Measurements from ENCODE around the gene AFDN. TPM values are rescaled to one million over a fixed set of nuclear protein-coding genes. Genes with fewer than 3 reads are reported as not detected.
A peak's percentile ranks its signal among the peaks of the same experiment; 100 is the strongest.
"Not testable (repeated sequence)": the region's sequence is repeated elsewhere in the genome, so short reads cannot be mapped to it uniquely, and the experiment has no call there.

The AFDN gene
- total RNA-seq, 1 donor from 2014 or later, result 212 TPM

DNA sequence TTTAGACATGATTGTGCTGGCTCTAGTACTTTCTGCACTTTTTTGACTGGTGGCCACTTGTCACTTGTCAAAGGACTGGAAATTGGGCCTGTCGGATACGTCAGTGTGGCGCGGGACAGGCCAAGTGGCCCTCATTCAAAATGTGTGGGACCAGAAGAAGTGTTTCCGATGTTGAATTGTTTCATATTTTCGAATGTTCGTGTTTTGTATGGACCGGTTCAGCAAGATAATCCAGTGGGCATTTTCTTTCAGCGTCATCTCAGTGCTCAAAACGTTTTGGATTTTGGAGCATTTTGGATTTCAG is 174.3 kb downstream of the AFDN start:
- no peak for ATAC-seq

DNA sequence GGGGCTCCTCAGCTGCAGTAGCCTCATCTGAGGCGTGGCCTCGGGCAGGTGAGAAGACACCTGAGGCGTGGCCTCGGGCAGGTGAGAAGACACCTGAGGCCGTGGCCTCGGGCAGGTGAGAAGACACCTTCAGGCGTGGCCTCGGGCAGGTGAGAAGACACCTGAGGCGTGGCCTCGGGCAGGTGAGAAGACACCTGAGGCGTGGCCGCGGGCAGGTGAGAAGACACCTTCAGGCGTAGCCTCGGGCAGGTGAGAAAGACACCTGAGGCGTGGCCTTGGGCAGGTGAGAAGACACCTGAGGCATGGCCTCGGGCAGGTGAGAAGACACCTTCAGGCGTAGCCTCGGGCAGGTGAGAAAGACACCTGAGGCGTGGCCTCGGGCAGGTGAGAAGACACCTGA is 174.8 kb downstream of the AFDN start:
- DNase-seq (ENCODE audit: low spot score); intact Hi-C loops (cut with DNase I): not testable (repeated sequence)

More for the DNA sequence above, 174.3 kb downstream of the AFDN start:
- no peak for DNase-seq (ENCODE audit: low spot score)
- intact Hi-C loops (cut with DNase I), result no loop called here

DNA sequence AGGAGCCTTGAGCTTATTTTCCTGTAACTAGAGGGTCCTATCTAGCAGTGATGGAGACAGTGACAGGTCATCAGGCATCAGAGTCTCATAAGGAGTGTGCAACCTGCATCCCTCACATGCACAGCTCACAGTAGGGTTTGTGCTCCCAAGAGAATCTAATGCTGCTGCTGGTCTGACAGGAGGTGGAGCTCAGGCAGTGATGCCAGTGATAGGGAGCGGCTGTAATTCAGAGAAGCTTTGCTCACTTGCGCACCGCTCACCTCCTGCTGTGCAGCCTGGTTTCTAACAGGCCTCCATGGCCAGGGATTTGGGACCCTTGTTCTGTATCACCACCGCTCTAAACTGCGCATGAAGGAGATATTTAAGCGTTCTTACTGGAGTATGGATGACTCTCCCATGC is 176.1 kb downstream of the AFDN start:
- intact Hi-C loops (cut with DNase I), result no loop called here
- DNase-seq (ENCODE audit: low spot score) (no peak), ATAC-seq (no peak)

More for the DNA sequence above, 174.8 kb downstream of the AFDN start:
- not testable (repeated sequence) for ATAC-seq

DNA sequence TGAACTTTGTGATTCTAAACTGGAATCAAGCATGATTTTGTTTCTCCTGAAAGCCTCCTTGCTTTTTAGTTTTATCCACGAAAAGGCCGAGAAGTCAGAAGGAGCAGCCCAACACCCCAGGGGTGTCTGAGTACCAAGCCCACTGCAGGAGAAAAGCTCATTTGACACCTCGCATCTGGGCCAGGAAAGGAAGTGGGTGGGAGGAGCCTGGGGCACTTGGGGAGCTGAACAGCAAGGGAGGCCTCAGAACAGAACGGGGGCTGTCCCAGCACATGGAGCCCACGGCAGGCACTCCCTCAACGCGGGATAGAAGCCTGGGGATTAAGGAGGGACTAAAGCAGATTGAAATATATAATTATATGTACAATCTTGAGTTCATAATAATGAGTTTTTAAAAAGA is 177.3 kb downstream of the AFDN start:
- ATAC-seq (peak; percentile 27), DNase-seq (ENCODE audit: low spot score) (no peak)
- intact Hi-C loops (cut with DNase I), result no loop called here

DNA sequence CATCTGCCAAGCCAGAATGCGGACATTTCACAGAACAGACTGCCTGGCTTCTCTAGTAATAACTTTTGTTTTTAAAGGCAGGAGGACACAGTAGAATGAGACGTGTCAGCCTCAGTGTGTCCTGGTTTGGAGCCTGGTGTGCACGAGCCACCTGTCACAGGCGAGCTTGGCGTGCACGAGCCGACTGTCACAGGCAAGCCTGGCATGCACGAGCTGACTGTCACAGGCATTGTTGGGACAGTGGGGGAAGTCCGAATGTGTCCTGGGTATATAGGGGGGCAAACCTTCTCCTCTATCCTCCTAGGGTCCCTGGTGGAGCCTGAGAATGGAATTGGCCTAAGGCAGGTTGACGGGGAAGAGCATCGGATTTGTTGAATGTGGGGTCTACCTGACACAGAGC is 178.2 kb downstream of the AFDN start:
- ATAC-seq, result no peak
- intact Hi-C loops (cut with DNase I), result no loop called here
- no peak for DNase-seq (ENCODE audit: low spot score)

DNA sequence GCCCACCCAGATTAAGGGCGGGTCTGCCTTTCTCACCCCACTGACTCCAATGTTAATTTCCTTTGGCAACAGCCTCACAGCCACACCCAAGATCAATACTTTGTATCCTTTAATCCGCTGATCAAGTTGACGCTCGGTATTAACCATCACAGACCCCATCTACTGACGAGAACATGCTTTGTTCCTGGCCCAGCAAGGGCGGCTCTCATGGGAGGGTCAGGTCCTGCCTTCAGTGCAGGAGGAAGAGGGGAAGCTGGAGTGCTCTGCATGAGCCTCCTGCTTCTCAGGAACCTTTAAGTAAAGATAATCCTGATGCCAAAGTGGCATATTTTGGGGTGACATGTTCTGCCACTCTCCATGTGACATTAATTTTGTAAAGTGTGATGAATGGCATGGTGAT is 179.1 kb downstream of the AFDN start:
- intact Hi-C loops (cut with DNase I), result no loop called here
- ATAC-seq, result no peak
- no peak for DNase-seq (ENCODE audit: low spot score)

DNA sequence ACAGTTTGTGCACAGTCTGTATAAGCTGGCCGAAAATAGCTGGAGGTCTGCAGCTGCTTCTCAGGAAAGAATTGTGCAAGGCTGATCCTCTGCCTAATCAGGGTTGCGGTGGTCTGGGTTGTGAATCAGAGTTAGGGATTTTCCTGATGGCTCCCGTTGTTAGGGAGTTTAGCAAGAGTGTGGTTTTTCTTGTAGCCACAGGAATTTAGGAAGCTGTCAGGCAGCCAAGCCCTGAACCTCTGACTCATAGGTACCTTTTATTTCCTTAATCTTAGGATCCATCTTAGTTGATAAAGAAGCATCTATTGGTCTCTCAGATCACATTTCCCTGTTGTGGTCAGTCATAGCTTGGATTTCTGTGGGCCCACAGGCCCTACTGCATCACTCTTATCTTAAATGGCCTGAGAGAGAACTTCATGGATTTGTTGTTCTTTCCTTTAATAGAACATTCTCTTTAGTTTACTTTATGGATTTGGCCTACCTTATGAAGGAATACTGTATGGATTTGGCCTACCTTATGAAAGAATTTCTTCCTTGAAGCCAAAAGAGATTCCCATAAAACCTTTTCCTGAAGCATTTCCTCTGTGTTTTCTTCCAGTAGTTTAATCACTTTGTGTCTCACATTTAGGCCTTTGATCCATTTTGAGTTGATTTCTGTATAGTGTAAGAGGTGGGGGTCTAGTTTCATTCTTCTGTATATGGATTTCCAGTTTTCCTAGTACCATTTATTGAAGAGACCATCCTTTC is 181.1 kb downstream of the AFDN start:
- peak; percentile 87 for ATAC-seq
- DNase-seq (ENCODE audit: low spot score), result no peak
- intact Hi-C loops (cut with DNase I), result no loop called here

DNA sequence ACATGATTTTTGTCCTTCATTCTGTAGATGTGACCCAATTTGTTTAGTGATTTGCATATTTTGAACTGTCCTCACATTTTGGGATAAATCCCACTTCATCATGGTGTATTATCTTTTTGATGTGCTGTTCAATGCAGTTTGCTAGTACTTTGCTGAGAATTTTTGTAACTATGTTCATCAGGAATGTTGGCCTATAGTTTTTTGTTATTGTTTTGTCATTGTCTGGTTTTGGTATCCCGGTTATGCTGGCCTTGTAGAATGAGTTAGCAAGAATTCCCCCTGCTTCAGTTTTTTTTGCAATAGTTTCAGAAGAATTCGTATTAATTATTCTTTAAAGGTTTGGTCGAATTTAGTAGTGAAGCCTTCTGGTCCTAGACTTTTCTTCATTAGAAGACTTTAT is 182.6 kb downstream of the AFDN start:
- intact Hi-C loops (cut with DNase I), result no loop called here
- no peak for DNase-seq (ENCODE audit: low spot score)
- ATAC-seq, result no peak

DNA sequence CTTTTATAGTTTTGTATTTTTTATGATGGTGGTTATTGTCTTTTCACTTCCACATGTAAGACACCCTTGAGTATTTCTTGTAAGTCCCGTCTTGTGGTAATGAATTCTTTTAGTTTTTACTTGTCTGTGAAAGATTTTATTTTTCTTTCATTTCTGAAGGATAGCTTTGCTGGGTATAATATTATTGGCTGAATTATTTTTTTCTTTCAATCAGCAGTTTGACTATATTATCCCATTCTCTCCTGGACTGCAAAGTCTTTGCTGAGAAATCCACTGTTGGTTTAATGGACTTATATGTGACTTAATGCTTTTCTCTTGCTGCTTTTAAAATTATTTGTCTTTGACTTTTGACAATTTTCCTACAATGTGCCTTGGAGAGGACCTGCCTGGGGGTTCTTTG is 184.6 kb downstream of the AFDN start:
- intact Hi-C loops (cut with DNase I), result no loop called here
- DNase-seq (ENCODE audit: low spot score) (no peak), ATAC-seq (no peak)

DNA sequence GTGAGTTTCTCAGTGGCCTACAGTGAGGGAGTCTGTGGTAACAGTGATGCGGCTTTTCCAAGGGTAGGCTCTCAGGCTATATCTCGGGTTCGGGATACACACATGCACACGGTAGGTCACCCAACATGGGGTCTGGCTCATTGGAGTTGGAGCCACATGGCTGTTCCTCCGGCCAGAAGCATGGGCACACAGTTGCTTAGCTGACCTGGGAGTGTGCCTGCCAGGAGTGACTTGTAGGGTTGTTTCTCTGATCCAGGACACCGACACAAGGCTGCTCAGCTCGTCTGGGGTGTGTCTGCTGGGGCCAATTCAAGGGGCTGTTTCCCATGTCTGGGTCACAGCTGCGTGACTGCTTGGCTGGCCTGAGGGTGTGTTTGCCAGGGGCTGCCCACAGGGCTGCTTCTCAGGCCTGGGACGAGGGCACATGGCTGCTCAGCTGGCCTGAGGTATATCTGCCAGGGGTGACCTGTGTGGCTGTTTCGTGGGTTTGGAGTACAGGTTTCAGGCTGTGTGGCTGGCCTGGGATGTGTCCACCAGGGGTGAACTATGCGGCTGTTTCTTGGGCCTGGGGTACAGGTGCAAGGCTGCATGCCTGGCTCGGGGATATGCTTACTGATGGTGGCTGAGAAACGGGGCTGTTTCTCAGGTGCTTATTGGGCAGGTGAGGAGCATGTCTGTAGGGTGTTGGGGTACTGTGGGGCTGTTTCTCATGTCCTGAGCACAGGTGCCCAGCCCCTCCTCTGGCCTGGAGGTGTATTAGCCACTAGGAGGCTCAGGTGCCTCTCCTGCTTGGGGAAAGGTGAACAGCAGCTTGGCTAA is 185.9 kb downstream of the AFDN start:
- ATAC-seq, result no peak
- DNase-seq (ENCODE audit: low spot score), result peak; percentile 30
- intact Hi-C loops (cut with DNase I), result no loop called here

DNA sequence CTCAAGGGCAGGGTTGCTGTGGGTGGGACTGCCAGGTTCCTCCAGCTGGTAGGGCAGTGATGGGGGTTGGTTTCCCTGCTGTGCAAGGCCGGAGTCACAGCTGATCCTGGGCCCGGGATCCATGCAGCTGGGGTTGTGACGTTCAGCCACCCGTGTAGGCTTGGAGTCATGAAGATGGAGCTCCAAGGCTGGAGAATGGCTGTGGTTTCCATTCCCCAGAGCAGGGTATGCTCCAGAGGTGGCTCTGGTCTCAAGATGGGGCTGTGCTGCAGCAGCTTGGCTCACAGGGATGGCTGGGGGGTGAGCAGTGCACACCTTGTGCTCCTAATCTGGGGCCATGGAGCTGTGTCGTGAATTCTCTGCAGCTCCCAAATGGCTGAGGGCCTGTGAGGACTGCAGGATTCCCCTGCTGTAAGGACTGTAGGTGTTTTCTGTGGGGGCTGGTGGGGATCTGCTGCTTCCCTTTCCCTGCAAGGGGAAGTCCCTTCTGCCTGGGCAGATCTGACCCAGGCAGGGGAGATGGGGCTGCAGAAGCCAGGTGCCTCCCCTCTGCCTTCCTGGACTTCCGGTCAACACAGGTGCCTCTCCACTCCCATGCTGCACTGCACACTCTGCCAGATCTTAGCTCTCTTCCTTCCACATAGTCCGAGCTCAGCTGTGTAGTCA is 186.7 kb downstream of the AFDN start:
- DNase-seq (ENCODE audit: low spot score), result peak; percentile 47
- peak; percentile 5 for ATAC-seq
- intact Hi-C loops (cut with DNase I), result no loop called here

DNA sequence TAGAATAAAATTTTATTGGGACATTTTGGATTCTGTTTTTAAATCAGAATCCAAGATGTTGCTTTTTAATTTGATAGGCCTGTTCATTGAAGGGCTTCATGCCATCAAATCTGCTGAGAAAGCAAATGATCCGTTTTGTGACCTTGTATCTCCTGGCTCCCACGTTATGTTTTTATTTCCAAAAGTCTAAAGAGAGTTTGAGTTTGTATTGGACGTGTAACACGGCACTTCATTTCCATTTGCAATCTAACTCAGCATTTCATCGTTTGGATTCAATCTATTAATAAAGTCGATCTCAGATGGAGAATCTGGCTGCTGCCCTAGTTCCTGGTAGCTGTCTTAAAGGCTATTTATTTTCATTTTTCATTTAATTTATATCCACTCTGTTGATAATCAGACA is 187.7 kb downstream of the AFDN start:
- DNase-seq (ENCODE audit: low spot score), result no peak
- intact Hi-C loops (cut with DNase I), result no loop called here
- ATAC-seq, result peak; percentile 61

DNA sequence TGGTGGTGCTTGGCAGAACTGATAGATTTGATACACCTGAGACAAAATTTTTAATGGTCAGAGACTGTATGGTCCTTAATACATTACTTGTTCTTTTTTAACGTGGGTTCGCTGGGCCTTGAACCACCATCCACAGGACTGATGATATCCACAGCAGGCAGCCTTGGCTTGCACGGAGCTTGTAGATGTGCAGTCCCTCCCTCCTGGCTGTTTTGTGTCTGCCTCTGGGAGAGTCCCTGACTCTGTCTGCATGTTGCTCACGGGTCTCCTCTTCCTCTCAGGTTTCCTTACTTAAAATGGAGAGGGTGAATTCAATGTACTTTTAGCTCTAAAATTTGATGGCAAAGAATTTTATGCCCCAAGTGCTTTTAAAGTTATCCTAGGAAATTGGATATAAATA is 188.3 kb downstream of the AFDN start:
- ATAC-seq (no peak), DNase-seq (ENCODE audit: low spot score) (peak; percentile 33)
- intact Hi-C loops (cut with DNase I), result no loop called here

DNA sequence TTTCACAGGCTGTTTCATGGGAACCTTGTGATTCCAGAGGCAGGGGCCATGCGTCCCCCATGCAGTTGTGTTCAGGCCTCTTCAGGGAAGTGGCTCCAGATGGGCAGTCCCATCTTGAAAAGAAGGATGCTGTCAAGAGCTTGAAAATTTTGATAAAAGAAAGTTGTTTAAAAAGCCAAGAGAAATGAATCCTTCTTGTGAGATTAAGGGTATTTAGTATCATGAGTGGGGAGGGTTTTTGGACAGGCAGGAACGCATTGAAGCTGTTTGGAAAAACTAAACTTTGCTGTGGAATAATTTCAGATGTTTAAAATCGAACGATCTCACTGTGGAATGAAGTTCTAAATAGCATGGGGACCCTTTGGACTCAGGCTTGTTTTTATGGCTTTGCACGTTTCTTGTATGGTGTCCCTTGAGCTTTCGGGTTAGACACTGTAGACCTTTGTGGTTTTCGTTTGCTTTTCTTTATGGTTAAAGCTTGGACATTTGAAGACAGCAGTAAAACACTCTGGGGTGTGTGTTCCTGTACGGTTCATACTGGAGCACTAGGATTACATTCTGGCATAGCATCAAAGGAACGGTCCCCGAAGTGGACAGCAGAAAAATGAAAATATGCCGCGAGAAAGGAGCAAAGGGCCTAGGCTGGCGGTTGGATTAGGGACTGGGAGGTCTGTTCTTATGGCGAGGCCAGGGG is 188.9 kb downstream of the AFDN start:
- intact Hi-C loops (cut with DNase I), result no loop called here
- ATAC-seq, result peak; percentile 67
- DNase-seq (ENCODE audit: low spot score), result peak; percentile 54

DNA sequence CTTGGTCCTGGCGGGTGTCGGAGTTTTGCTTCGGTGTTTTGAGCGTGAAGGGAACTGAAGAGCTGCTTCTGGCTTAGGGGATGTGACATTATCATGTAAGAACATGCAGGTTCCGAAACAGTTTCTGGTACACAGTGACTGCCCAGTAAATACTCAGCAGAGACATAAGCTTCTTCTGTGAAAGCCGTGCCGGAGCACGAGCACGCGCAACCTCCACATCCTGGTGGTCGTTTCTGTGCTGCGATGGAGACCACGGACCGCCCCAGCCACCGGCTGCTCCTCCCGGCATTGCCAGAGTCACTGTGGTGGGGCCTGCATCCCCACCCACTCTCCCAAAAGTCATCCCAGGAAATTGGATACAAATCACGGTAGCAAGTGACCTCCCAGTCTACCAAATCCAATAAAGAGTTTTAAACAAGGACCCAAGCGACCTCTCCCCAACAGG is 189.5 kb downstream of the AFDN start:
- ATAC-seq (peak; percentile 50), DNase-seq (ENCODE audit: low spot score) (peak; percentile 48)
- intact Hi-C loops (cut with DNase I), result no loop called here

DNA sequence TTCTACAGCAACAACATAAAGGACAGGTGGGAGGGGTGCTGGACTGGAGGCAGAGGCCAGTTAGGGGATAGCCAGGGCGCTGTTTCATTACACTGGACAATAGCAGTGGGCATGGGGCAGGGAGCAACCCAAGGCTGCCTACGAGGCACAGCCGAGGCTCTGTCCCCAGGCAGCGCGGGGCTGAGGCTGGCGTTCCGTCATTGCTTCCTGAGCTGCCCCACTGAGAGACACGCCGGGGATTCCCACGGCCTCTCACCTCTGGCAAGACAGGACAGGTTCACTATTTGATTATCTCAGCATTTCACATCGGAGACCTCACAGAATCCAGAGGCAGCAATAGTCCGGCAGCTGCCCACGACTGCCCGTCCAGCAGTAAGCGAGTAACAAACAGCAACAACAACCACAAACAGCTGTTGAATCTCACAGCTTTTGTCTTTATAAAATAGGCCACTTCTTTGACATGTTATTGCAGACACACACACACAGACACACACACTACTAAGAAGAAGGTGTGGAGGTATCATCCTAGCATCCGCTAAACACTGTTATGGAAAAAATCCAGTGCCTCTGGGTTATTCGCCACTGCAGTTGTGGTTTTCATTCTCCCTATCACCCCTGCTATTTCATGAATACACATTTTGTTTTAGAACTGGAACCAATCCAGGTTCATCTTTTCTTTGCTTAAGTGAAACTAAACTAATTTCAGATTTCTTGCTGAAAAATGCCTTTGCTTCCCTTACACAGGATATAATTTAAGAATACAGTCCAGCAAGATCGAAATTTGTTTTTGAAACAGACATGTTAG is 190.2 kb downstream of the AFDN start:
- intact Hi-C loops (cut with DNase I), result no loop called here
- ATAC-seq (peak; percentile 51), DNase-seq (ENCODE audit: low spot score) (peak; percentile 57)

DNA sequence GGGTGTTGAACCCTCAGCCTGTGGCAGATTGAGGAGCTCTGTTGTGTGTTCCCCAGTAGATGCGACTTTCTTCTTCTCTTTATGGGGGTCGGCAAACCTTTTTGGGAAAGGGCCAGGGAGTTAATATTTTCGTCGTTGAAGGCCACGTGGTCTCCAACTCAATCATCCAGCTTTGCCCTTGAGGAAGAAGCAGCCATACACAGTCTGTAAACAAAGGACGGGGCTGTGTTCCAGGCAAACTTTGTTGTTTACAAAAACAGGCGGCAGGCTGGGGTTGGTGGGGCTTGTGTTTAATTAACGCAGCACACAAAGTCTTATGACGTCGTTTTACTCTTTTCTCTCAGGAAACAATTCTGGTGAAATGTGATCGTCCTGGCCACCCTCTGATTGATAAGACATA is 190.9 kb downstream of the AFDN start:
- DNase-seq (ENCODE audit: low spot score), result peak; percentile 33
- no peak for ATAC-seq
- intact Hi-C loops (cut with DNase I), result no loop called here

DNA sequence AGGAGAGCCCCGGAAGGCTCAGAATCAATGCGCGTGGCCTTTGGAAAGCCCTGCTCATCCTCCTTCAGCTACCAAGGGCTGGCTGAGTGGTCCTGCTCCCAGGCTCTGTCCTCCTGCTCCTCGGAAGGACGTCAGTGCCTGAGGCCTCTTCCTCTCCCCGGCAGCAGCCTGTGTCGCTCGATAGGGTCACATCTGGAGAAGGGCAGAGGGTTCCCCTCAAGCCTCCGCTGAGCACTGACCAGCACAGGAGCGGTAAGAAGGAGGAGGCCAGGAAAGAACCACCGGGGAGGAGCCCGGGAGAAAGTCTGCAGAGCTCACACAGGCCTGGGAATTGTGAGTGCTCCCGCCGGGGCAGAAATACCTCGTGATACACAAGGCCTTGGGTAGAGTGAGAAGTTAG is 192.0 kb downstream of the AFDN start:
- DNase-seq (ENCODE audit: low spot score) (peak; percentile 50), ATAC-seq (no peak)
- intact Hi-C loops (cut with DNase I), result no loop called here

DNA sequence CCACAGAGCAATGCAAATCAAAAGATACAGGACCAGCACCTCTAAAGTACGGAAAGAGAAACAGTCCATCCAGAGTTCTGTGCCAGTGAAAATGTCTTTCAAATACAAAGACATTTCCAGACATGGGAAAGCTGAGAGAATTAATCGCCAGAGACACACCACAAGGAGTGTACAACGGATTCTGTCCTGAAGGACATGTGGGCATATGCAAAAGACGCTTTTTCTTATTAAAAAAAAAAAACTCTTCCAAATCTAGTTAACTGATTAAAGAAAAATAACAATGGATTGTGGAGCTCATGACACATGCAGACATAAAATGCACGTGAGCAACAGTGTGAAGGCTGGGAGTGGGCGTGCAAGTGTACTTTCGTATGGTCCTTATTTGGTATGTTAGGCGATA is 193.5 kb downstream of the AFDN start:
- DNase-seq (ENCODE audit: low spot score) (peak; percentile 21), ATAC-seq (no peak)
- intact Hi-C loops (cut with DNase I), result no loop called here
